ENCODE measurements around the gene TCF4.

Gene TCF4

GRCh38 chr18:55576001-55576400 lies 12.0 kb downstream of the TCF4 start:
- Histone ChIP-seq H3K79me2 (ENCODE audit: low read length) (no peaks in the 10 kb centered on the region), H3K4me1 (ENCODE audit: low read length) (no peaks in the 10 kb centered on the region), H2AFZ (ENCODE audit: low read length) (no peak overlapping the region), H3K9ac (ENCODE audit: low read length) (no peak overlapping the region), H3K27me3 (replicated peaks; ENCODE audit: insufficient read depth, low read length) (no peaks in the 10 kb centered on the region), H3K27ac (ENCODE audit: low read length) (no peak overlapping the region), H4K20me1 (ENCODE audit: insufficient read depth, low read length) (no peaks in the 10 kb centered on the region), H3K9me2 (replicated peaks; ENCODE audit: insufficient read depth, low read length) (no peaks in the 10 kb centered on the region), H3K36me3 (replicated peaks; ENCODE audit: insufficient read depth, low read length) (no peaks in the 10 kb centered on the region), H3K9me3 (replicated peaks; ENCODE audit: insufficient read depth, low read length) (no peaks in the 10 kb centered on the region), H3K4me2 (ENCODE audit: low read depth, low read length) (no peak overlapping the region), H3F3A (ENCODE audit: insufficient read depth, low read length) (no peaks in the 10 kb centered on the region), H3K4me3 (ENCODE audit: low read length) (no peak overlapping the region)
- no peak for DNase-seq
- no peak for TF ChIP-seq EZH2phosphoT487 (IDR thresholded peaks at IDR 0.05; ENCODE audit: low read length)
- no peak for TF ChIP-seq EZH2 (optimal IDR thresholded peaks at IDR 0.05; ENCODE audit: low read depth, low read length)
- no peak for TF ChIP-seq CTCF (IDR thresholded peaks at IDR 0.05; ENCODE audit: low read length)

GRCh38 chr18:55575066-55575465 lies 12.9 kb downstream of the TCF4 start:
- Histone ChIP-seq H3K36me3 (replicated peaks; ENCODE audit: insufficient read depth, low read length) (no peaks in the 10 kb centered on the region), H3K4me1 (ENCODE audit: low read length) (no peaks in the 10 kb centered on the region), H3K9me2 (replicated peaks; ENCODE audit: insufficient read depth, low read length) (no peaks in the 10 kb centered on the region), H3K79me2 (ENCODE audit: low read length) (no peaks in the 10 kb centered on the region), H3K4me3 (ENCODE audit: low read length) (no peak overlapping the region), H3K9ac (ENCODE audit: low read length) (no peak overlapping the region), H4K20me1 (ENCODE audit: insufficient read depth, low read length) (no peaks in the 10 kb centered on the region), H3K9me3 (replicated peaks; ENCODE audit: insufficient read depth, low read length) (no peaks in the 10 kb centered on the region), H3K27me3 (replicated peaks; ENCODE audit: insufficient read depth, low read length) (no peaks in the 10 kb centered on the region), H3F3A (ENCODE audit: insufficient read depth, low read length) (no peaks in the 10 kb centered on the region), H2AFZ (ENCODE audit: low read length) (no peak overlapping the region), H3K27ac (ENCODE audit: low read length) (no peak overlapping the region), H3K4me2 (ENCODE audit: low read depth, low read length) (no peak overlapping the region)
- TF ChIP-seq EZH2 (optimal IDR thresholded peaks at IDR 0.05; ENCODE audit: low read depth, low read length) (no peak), CTCF (IDR thresholded peaks at IDR 0.05; ENCODE audit: low read length) (no peak), EZH2phosphoT487 (IDR thresholded peaks at IDR 0.05; ENCODE audit: low read length) (no peak)
- no peak for DNase-seq

DNA sequence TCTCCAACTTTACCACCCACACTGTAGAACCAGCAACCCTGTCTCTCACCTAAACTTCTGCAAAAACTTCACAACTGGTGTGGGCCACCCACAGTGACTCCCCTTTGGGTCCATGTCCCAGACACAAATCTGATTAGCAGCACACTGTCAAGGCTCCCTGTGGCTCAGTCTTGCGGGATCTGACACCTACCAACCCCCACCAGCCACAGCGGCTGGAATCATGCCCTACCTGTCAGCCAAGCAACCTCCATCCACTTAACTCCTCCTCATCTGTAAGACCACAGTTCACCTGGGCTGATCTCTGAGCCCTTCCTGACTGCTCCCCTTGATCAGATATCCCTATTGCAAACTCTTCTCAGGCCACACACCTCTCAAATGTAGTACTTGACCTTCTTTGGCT lies 14.6 kb downstream of the TCF4 start:
- Histone ChIP-seq H3K27me3 (replicated peaks; ENCODE audit: insufficient read depth, low read length) (no peaks in the 10 kb centered on the region), H3K4me3 (ENCODE audit: low read length) (no peak overlapping the region), H3K27ac (ENCODE audit: low read length) (no peak overlapping the region), H2AFZ (ENCODE audit: low read length) (no peak overlapping the region), H4K20me1 (ENCODE audit: insufficient read depth, low read length) (no peaks in the 10 kb centered on the region), H3K4me2 (ENCODE audit: low read depth, low read length) (no peak overlapping the region), H3K9me2 (replicated peaks; ENCODE audit: insufficient read depth, low read length) (no peaks in the 10 kb centered on the region), H3F3A (ENCODE audit: insufficient read depth, low read length) (no peaks in the 10 kb centered on the region), H3K9me3 (replicated peaks; ENCODE audit: insufficient read depth, low read length) (no peaks in the 10 kb centered on the region), H3K9ac (ENCODE audit: low read length) (no peak overlapping the region), H3K79me2 (ENCODE audit: low read length) (no peaks in the 10 kb centered on the region), H3K36me3 (replicated peaks; ENCODE audit: insufficient read depth, low read length) (no peaks in the 10 kb centered on the region), H3K4me1 (ENCODE audit: low read length) (no peaks in the 10 kb centered on the region)
- no peak for DNase-seq
- TF ChIP-seq EZH2 (optimal IDR thresholded peaks at IDR 0.05; ENCODE audit: low read depth, low read length) = no peak
- TF ChIP-seq EZH2phosphoT487 (IDR thresholded peaks at IDR 0.05; ENCODE audit: low read length) = no peak
- TF ChIP-seq CTCF (IDR thresholded peaks at IDR 0.05; ENCODE audit: low read length) = no peak
